T-helper 2 cell treated with Interferon-gamma antibody and Interleukin-4, amounts not matched to agents 100 ng/mL and 5 ng/mL, for 36 hours (primary cell): ENCODE measurements around the gene SLC30A1. TPM values are rescaled to one million over a fixed set of nuclear protein-coding genes. Genes with fewer than 3 reads are reported as not detected.

Experiments used
- intact Hi-C: fragments of 100-400 bp; cut with micrococcal nuclease; formaldehyde crosslinking; loops from one replicate; pipeline ENCODE4 v1.15.1; 2023
- total RNA-seq: library from RNA; stranded (reverse); gene quantifications from 2 replicates; pipeline ENCODE4 v1.2.3, GENCODE V29; 2022

SLC30A1 gene
- total RNA-seq, 1 donor from 2014 or later: 12.7 TPM

DNA sequence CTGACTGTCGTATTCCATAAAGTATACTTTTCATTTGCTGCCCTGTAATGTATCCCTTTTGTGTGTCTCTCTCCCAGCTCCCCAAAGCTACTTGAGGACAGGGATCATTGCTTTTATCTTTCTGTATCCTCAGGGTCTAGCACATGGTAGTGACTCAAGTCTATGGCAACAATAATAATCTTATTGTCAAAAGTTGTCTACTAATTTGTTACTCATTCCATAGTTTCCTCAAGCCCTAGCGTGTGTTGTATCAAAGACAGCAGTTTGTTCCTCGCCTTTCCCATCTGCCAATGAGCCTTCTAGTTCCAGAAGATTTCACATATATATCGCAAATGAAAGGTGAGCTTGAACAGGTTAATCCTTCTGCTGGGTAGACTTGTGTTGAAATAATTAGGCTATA, 9.8 kb upstream of the SLC30A1 start:
- intact Hi-C loops: no loop called here

- intact Hi-C loops: no loop called here
Observed at GRCh38 chr1:211587123-211587522, 8.2 kb upstream of the SLC30A1 start.

- intact Hi-C loops: no loop called here
Observed at GRCh38 chr1:211586538-211586937, 7.6 kb upstream of the SLC30A1 start.

DNA sequence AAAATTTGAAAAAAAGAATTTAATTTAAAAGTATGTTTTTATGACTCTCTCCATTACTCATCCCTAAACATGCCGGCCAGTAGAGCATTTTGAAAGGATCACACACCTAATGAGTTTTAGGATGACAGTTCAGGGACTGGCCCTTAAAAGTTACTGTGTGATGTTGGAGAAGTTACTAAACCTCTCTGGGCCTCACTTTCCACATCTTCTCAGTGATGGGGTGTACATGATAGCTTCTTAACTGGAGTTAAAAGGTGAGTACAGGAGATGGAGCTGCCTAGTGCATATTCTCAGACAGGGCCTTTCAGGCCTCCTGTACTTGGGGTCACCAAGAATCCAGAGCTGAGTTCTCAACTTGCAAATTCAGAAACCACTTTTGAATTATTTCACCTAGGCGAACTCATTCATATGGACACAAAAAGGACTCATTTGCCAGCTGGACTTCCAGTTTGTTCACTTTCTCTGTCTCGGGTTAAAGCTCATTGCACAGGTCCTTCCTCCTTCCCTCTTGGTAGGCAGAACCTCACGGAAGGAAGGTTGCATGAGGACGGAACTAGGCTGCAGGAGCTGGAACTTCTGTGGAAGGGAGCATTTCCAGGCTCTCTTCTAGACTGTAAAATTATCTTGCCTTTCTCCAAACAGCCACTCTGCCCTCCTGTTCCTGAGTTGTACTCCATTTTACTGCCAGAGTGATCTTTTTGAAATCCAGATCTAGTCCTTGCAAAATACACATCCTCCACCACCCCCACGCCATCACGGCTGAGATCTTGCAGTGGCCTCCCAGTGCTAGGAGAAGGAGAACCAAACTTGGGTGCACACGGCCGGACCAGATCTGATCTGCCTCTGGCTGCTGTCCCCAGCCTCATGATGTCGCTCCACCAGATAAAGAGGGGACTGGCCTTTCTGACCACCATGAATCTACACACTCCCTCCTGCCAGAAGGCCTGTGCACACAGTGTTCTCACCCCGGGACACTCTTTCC, 4.3 kb upstream of the SLC30A1 start:
- intact Hi-C loops: no loop called here

- intact Hi-C loops: no loop called here
Observed at GRCh38 chr1:211581526-211581925, 2.6 kb upstream of the SLC30A1 start.

DNA sequence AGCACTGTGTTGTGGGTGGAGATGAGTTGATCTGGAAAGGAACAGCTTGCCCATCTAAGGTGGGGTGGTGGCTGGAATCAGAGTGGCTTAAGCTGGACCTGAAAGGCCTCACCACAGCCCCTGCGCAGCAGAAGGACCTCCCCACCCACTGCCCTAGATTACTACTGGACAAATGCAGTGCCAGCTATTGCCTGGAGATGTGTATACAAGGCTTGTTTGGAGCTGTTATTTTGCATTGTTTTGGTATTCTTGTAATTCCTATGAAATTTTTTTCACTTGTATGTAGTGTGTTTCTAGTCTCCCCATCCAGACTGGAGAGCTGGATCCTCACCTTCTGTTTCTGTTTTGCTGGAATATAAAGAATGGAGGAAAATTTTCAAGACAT, 1.3 kb upstream of the SLC30A1 start:
- intact Hi-C loops: no loop called here

- intact Hi-C loops: loop anchor here (1.0 to 10.0 kb wide), 12 partner anchors 28 to 1753 kb away; partner anchors contain the start of genes ANGEL2, ATF3, DTL and INTS7
Observed at GRCh38 chr1:211579440-211580302, 710 bp upstream of the SLC30A1 start.

DNA sequence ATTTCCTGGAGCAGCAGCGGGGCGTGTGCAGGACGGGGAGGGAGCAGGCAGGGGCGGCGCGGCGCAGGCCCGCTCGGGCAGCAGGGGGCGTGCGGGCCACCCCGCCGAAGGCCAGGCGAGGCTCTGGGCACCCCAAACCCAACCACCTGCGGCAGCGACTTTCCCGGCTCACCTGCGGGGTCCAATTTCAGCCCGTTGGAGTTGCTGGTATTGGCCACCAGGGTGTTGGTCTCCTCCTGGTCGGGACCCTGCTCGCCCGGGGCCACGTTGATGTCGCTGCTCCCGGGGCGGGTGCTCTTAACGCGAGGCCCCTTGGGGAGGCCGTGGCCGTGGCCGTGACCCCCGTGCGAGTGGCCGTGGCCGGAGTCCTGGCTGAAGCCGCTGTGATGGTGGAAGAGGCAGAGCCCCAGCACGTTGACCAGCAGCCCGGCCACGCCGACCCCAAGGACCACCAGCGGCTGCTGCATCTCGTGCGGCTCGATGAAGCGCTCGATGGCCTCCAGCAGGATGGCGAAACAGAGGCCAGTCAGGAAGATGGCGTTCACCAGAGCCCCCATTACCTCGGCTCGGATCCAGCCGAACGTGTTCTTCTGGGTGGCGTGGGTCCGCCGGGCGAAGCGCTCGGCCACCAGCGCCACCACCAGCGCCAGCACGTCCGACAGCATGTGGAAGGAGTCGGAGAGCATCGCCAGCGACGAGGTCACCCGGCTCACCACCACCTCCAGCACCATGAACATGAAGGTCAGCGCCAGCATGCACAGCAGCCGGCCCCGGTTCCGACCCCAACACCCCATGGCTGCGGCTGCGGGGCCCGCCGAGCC, 932 bp downstream of the SLC30A1 start:
- intact Hi-C loops: loop anchor here (1.0 to 10.0 kb wide), 8 partner anchors 47 to 1751 kb away; partner anchors contain the start of genes ANGEL2, ATF3, LPGAT1 and PACC1

GRCh38 chr1:211577277-211577818, 1.6 kb downstream of the SLC30A1 start:
- intact Hi-C loops: loop anchor here (1.0 to 10.0 kb wide), 7 partner anchors 48 to 1437 kb away; partner anchors contain the start of genes ANGEL2, ATF3, LPGAT1 and PACC1

- intact Hi-C loops: loop anchor here (1.0 to 10.0 kb wide), 7 partner anchors 49 to 1438 kb away; partner anchors contain the start of genes ANGEL2, ATF3, LPGAT1 and PACC1
Observed at GRCh38 chr1:211576717-211577116, 2.2 kb downstream of the SLC30A1 start.

GRCh38 chr1:211574705-211575104, 4.3 kb downstream of the SLC30A1 start:
- intact Hi-C loops: loop anchor here (5.0 to 10.0 kb wide), 5 partner anchors 247 to 1440 kb away; partner anchors contain the start of genes ANGEL2, ATF3, LPGAT1 and PACC1

- intact Hi-C loops: loop anchor here (10.0 kb wide), 2 partner anchors 843 to 1443 kb away; partner anchors contain the start of genes ANGEL2 and PACC1
Observed at GRCh38 chr1:211571998-211572397, 7.0 kb downstream of the SLC30A1 start.

DNA sequence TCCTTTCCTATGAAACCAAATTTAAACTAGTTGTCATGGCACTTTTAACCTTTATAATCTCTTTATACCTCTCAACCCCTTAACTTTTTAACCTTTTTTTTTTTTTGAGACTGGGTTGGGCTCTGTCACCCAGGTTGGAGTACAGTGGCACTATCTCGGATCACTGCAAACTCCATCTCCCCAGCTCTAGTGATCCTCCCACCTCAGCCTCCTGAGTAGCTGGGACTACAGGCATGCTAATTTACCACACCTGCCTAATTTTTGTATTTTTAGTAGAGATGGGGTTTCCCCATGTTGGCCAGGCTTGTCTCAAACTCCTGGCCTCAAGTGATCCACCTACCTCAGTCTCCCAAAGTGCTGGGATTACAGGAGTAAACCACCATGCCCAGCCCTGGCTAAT, 8.6 kb downstream of the SLC30A1 start:
- intact Hi-C loops: loop anchor here (10.0 kb wide), 2 partner anchors 844 to 1444 kb away; partner anchors contain the start of genes ANGEL2 and PACC1

DNA sequence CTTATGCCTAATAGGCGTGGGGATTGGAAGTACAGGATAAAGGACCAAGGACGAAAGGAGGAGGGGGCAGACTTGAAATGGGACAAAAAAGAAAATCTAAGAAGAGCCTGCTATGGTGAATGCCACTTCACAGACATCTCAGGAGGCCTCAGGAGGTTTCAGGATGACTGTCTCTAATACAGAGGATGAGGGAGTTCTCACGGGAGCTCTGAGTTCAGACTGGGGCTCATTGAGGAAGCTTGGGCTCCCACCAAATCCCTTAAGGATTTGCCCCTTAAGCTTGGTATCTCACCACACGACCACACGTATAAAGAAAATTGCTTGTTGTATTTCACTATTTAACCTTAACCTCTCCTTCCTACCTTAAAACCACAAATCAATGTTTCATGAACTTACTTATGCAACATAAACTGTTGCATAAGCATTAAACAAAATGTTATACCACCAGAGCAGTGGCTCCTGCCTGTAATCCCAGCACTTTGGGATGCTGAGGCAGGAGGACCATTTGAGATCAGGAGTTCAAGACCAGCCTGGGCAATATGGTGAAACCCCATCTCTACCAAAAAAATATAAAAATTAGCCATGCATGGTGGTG, 12.4 kb downstream of the SLC30A1 start:
- intact Hi-C loops: no loop called here

DNA sequence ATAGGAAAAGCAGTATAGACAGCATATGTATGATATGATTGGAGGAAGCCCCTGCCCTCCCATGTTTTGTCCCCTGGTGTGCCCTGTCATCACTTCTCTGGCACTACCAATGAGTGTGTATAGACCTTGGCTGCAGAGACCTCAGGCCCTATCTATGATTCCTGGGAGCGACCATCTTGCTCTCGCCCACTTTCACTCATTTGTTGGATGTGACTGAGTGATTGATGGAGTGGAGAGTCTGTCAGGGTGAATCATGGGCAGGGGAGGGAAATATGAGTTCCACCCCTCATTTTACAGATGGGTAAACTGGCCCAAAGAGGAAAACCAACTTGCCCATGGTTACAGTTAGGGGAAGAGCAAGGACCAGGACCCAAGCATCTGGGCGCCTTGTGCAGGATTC, 14.9 kb downstream of the SLC30A1 start:
- intact Hi-C loops: no loop called here

DNA sequence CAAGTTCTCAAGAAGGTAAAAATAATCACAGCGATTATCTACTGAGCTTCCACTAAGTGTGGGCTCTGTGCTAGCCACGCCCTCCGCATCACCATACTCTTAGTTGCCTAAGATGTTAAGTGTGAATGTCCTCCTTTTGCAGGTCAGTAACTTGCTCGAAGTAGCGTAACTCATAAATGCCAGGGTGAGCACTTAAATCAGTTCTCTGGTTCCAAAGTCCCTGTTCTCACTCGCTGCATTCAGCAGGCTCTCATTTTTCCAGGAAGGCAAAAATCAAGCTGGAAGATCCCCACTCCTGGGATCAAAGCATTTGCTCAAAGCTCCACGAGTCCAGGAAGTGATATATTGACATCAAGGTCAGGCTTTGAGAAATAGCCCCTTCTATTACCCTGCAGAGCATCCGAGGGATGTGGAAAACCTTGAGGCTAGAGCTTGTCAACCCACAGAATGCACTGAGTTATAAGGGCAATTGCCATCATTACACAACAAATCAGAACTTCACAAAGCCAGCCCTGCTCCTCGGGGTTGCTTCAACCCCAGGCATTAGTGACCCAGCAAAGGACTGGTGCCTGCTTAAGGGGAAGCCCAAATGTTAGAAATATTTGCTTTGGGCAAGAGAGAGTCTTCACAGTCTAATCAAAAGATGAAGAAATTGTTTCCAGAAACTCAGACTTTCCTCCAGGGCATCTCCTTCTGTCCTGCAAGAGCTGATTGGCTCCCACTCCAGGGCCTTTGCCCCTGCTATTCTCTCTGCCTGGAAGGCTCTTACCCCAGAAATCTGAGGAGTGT, 19.5 kb downstream of the SLC30A1 start:
- intact Hi-C loops: no loop called here

GRCh38 chr1:211557894-211558625, 20.9 kb downstream of the SLC30A1 start:
- intact Hi-C loops: no loop called here

DNA sequence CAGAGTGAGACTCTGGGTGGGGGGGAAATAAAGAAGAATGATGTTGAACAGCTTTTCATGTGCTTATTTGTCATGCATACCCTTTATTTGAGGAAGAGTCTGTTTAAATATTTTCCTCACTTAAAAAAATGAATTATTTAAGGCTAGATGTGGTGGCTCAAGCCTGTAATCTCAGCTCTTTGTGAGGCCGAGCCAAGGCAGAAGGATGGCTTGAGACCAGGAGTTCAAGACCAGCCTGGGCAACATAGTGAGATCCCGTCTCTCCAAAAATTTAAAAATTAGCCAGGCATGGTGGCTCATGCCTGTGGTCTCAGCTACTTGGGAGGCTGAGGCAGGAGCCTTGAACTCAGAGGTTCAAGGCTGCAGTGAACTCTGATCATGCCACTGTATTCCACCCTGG, 25.4 kb downstream of the SLC30A1 start:
- intact Hi-C loops: no loop called here
